Erythroblast (primary cell): ENCODE measurements around the gene FAM217A.
"Not testable (repeated sequence)": the region's sequence is repeated elsewhere in the genome, so short reads cannot be mapped to it uniquely, and the experiment has no call there.

Experiments
- DNase-seq, 2 experiments: peaks; one replicate each; lab custom pipeline; 2025; lab: John Stamatoyannopoulos, UW
- GATA1 ChIP-seq: IDR thresholded peaks from 2 replicates; pipeline ENCODE4 v1.6.1; 2011; ENCODE audit warnings: low read depth, mild to moderate bottlenecking, control low read depth, low read length, moderate library complexity
- POLR2A ChIP-seq: IDR thresholded peaks from 2 replicates; pipeline ENCODE4 v1.6.1; 2011; ENCODE audit warnings: mild to moderate bottlenecking, low read length

FAM217A gene

GRCh38 chr6:4103929-4104328 is 25.0 kb upstream of the FAM217A start:
- TF ChIP-seq GATA1 (no peak), POLR2A (no peak)
- no peak for DNase-seq

GRCh38 chr6:4102687-4103244 is 23.8 kb upstream of the FAM217A start:
- DNase-seq: no peak
- no peak for TF ChIP-seq GATA1
- TF ChIP-seq POLR2A: no peak

GRCh38 chr6:4101298-4101697 is 22.4 kb upstream of the FAM217A start:
- TF ChIP-seq GATA1 (no peak), POLR2A (no peak)
- DNase-seq: no peak

GRCh38 chr6:4100655-4101054 is 21.7 kb upstream of the FAM217A start:
- TF ChIP-seq POLR2A (no peak), GATA1 (no peak)
- no peak for DNase-seq

GRCh38 chr6:4093288-4093687 is 14.4 kb upstream of the FAM217A start:
- TF ChIP-seq POLR2A (no peak), GATA1 (no peak)
- no peak for DNase-seq

- TF ChIP-seq POLR2A (no peak), GATA1 (no peak)
- DNase-seq: no peak
These were observed 13.0 kb upstream of the FAM217A start for GRCh38 chr6:4091941-4092340.

GRCh38 chr6:4090043-4090442 is 11.1 kb upstream of the FAM217A start:
- not testable (repeated sequence) for DNase-seq

GRCh38 chr6:4088704-4089103 is 9.8 kb upstream of the FAM217A start:
- DNase-seq: no peak
- no peak for TF ChIP-seq GATA1
- TF ChIP-seq POLR2A: no peak

- TF ChIP-seq POLR2A (no peak), GATA1 (no peak)
- DNase-seq: no peak
These were observed 6.4 kb upstream of the FAM217A start for GRCh38 chr6:4085332-4085700.

GRCh38 chr6:4084444-4085331 is 5.8 kb upstream of the FAM217A start:
- no peak for DNase-seq
- TF ChIP-seq POLR2A (no peak), GATA1 (no peak)

- TF ChIP-seq POLR2A (no peak), GATA1 (no peak)
- DNase-seq: no peak
These were observed 4.3 kb downstream of the FAM217A start for GRCh38 chr6:4074478-4075235.

- no peak for DNase-seq
These were observed 7.6 kb downstream of the FAM217A start for GRCh38 chr6:4071330-4071729.

GRCh38 chr6:4069199-4069598 is 9.7 kb downstream of the FAM217A start:
- TF ChIP-seq GATA1: no peak
- no peak for TF ChIP-seq POLR2A
- DNase-seq: no peak

More at GRCh38 chr6:4071330-4071729, 7.6 kb downstream of the FAM217A start:
- no peak for TF ChIP-seq GATA1
- TF ChIP-seq POLR2A: no peak

GRCh38 chr6:4067673-4068072 is 11.3 kb downstream of the FAM217A start:
- TF ChIP-seq GATA1 (no peak), POLR2A (no peak)
- DNase-seq: no peak
